Measurements from ENCODE around the gene SDK2.

SDK2 gene

DNA sequence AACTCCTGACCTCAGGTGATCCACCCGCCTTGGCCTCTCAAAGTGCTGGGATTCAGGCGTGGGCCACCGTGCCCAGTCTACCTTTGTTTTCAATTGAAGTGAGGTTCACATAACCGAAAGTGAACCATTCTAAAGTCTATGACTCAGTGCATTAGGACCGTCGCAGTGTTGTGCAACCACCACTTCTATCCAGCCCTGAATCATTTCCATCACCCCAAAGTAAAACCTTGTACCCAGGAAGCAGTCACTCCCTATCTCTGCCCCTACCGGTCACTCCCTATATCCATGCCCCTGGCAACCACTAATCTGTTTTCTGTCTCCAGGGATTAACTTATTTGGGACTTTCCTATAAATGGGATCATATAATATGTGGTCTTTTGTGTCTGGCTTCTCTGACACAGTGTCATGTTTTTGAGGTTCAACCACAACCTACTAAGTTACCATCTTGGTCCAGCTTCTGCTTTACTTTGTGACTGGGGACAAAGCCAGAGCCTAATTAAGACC lies 304.1 kb downstream of the SDK2 start:
- TF ChIP-seq, protein P1, sequence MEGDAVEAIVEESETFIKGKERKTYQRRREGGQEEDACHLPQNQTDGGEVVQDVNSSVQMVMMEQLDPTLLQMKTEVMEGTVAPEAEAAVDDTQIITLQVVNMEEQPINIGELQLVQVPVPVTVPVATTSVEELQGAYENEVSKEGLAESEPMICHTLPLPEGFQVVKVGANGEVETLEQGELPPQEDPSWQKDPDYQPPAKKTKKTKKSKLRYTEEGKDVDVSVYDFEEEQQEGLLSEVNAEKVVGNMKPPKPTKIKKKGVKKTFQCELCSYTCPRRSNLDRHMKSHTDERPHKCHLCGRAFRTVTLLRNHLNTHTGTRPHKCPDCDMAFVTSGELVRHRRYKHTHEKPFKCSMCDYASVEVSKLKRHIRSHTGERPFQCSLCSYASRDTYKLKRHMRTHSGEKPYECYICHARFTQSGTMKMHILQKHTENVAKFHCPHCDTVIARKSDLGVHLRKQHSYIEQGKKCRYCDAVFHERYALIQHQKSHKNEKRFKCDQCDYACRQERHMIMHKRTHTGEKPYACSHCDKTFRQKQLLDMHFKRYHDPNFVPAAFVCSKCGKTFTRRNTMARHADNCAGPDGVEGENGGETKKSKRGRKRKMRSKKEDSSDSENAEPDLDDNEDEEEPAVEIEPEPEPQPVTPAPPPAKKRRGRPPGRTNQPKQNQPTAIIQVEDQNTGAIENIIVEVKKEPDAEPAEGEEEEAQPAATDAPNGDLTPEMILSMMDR (conservative IDR thresholded peaks at IDR 0.05; ENCODE audit: low read depth, low read length): peak; percentile 59

DNA sequence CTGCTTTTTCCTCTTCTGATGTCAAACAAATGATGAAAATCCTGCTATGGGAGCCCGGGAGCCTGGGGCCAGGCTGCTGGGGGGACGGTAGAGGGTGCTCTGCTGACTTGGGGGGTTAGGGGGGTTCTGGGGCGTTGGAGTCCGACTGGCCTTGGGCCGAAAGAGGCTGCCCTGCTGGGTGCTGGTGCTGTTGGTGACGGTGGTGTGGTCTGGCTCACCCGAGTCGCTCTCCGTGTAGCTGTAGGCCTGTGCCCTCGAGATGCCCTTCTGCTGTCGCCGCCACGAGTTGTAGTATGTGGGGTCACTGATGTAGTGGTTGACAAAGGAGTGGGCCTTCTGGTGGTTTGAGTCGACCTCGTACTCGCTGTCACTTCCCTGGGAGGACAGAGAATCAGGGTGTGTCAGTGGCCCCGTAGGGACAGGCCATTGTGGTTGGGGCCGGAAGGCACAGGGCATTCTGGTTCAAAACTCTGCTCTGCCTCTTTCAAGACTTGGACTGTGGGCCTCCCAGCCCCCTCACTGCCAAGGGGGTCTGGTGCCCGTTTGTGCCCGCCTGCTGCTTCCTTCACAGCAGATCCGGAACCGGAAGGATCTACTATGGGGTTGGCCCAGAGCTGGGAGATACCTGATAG lies 305.6 kb downstream of the SDK2 start:
- DNase-seq (ENCODE audit: low read depth): no peak
- TF ChIP-seq, protein P1 (conservative IDR thresholded peaks at IDR 0.05; ENCODE audit: low read depth, low read length): no peak
- H3K4me3 ChIP-seq (ENCODE audit: low read length): no peak overlapping the region

More for the DNA sequence above, 304.1 kb downstream of the SDK2 start:
- no peak overlapping the region for H3K4me3 ChIP-seq (ENCODE audit: low read length)
- DNase-seq (ENCODE audit: low read depth): peak; percentile 98

DNA sequence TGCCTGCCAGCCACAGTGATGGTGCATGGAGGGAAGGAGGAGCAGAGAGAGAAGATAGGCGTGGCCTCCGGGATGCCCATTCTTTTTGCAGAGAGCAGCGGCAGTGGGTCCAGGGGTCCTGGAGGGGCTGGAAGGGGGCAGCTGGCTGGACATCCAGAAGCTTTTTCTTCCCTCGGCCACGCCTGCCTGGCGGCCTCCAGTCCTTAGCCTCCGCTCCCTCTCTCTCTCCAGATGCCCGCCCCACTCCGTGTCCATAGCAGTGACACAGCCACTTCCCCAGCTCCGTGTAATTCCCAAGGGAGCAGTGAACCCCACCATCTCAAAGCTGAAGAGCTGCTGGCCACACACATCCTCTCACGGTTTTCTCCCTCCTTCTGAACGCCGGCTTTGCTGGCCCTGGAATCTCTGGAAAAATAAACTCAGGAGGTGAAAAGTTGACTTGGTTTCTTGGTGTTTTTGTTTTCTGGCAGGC lies 306.2 kb downstream of the SDK2 start:
- TF ChIP-seq, protein P1 (conservative IDR thresholded peaks at IDR 0.05; ENCODE audit: low read depth, low read length): no peak
- no peak for DNase-seq (ENCODE audit: low read depth)
- H3K4me3 ChIP-seq (ENCODE audit: low read length): no peak overlapping the region

DNA sequence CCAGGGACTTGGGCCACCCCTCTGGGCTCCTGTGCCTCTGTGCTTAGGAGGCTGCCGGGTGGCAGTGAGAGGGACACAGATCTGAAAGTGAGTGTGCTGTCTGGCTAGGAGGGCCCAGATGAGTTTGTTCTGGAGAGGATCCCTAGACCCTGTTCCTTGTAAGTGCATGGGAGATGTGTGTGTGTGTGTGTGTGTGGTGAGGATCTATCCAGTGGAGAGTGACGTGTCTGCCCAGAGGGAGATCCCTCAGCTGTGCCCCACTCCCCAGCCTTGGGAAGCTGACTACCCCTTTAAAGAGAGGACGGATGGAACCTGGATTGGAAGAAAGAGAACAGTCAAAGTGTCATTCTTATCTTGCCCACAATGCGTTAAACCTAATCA lies 306.9 kb downstream of the SDK2 start:
- TF ChIP-seq, protein P1 (conservative IDR thresholded peaks at IDR 0.05; ENCODE audit: low read depth, low read length): no peak
- DNase-seq (ENCODE audit: low read depth): no peak
- no peak overlapping the region for H3K4me3 ChIP-seq (ENCODE audit: low read length)

DNA sequence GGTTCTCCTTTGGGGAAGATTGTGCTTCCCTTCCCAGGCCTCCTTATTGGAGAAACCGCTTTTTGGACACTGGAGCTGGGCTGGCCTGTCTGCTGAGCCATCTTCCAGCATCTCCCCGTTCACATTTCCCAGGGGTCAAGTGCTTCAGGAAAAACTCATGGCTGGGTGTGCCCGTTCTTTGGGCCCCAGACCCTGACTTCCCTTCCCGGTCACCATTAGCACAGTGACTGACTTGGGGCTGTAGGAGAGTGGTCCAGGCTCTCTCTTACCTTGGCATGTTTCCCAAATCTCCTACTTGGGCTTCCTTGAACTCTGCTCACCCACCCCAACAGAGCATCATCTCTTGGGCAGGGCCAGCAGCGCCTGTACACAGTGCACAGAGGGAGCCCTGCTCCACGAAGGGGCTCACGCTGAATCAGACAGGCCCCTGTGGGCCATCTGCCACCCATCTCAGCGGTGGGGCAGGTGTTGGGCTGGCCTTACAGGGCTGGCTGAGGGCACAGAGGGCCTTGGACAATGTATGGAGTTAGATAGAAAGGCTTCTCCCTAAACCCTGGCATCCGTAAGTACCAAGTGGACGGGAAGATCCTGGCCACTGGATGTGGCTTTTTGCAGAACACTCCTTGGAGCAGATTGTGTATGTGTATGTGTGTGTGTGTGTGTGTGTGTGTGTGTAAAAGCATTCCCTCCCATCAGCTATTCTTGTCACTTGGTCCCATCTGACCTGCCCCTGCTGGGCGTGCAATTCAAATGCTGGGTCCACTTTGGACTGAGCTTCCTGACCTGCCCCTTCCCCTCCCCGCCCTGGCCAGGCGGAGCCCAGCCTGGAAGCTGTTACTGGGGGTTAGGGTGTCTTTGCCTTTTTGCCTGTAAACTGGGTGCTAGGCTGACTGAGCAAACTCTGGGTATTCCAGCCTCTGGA lies 307.6 kb downstream of the SDK2 start:
- TF ChIP-seq, protein P1 (conservative IDR thresholded peaks at IDR 0.05; ENCODE audit: low read depth, low read length): no peak
- no peak overlapping the region for H3K4me3 ChIP-seq (ENCODE audit: low read length)
- no peak for DNase-seq (ENCODE audit: low read depth)

DNA sequence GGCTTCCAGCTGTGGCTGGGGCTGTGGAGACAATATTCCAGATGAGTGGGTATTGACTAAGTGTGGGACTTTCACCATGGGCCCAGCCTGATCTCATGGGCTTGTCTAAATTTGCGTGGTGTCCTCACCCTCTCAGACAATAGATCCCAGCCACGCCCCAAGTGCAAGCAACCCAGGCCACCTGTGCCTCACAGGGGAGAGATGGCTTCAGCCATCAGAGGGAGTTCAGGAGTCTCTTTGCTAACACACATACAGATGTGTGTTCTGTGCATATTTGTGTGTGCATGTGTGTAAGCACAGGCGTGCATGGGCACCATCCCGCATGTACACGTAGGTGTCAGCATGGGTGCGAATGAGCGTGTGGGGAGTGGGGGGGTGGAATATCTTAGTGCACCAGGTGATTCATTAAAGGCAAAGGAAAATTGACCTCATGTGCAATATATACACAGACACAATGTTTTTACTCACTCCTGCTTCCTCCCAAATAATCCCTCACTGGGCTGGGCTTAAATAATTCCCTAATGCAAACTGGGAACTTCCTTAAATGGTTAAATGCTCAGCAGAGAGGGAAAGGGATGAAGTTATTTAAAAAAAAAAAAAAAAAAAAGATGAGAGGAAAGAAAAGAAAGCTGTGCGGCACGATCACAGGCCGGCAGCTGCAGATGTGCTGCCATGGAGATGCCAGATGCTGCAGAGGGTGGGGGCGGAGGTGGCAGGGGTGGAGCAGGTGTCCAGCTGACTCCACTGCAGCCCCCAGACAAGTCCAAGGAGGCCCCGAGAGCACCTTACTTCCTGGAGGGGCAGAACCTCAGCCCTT lies 308.4 kb downstream of the SDK2 start:
- TF ChIP-seq, protein P1 (conservative IDR thresholded peaks at IDR 0.05; ENCODE audit: low read depth, low read length): no peak
- no peak overlapping the region for H3K4me3 ChIP-seq (ENCODE audit: low read length)
- no peak for DNase-seq (ENCODE audit: low read depth)
